AG09309 (cell line): ENCODE results near the gene TNFAIP8L1.

Experiments used
- DNase-seq: peaks from one replicate; pipeline ENCODE4 v3.0.0-alpha.2; 2010; ENCODE audit warnings: low read depth
- H3K4me3 ChIP-seq: 2 replicates; pipeline ENCODE4 v1.5.1; 2011; ENCODE audit warnings: mild to moderate bottlenecking, low read depth, low read length, moderate library complexity; ENCODE audit not compliant: control insufficient read depth
- CTCF ChIP-seq: IDR thresholded peaks from 2 replicates; pipeline ENCODE4 v1.5.1; 2011; ENCODE audit warnings: mild to moderate bottlenecking, low read depth, low read length, inconsistent platforms; ENCODE audit not compliant: insufficient read depth, control insufficient read depth; ENCODE audit errors: missing control alignments

TNFAIP8L1 gene

GRCh38 chr19:4600082-4600481, 39.2 kb upstream of the TNFAIP8L1 start:
- DNase-seq = no peak
- no peak overlapping the region for H3K4me3 ChIP-seq
- TF ChIP-seq CTCF = no peak

- H3K4me3 ChIP-seq = no peak overlapping the region
- no peak for TF ChIP-seq CTCF
- no peak for DNase-seq
Observed at GRCh38 chr19:4600893-4601292, 38.4 kb upstream of the TNFAIP8L1 start.

- no peak for TF ChIP-seq CTCF
- H3K4me3 ChIP-seq = no peak overlapping the region
Observed at GRCh38 chr19:4602173-4602788, 37.0 kb upstream of the TNFAIP8L1 start.

GRCh38 chr19:4602915-4603314, 36.4 kb upstream of the TNFAIP8L1 start:
- no peak for TF ChIP-seq CTCF
- H3K4me3 ChIP-seq = no peak overlapping the region
- no peak for DNase-seq

More at GRCh38 chr19:4602173-4602788, 37.0 kb upstream of the TNFAIP8L1 start:
- no peak for DNase-seq

GRCh38 chr19:4604912-4605311, 34.4 kb upstream of the TNFAIP8L1 start:
- TF ChIP-seq CTCF = no peak
- DNase-seq = no peak
- H3K4me3 ChIP-seq = no peak overlapping the region

- H3K4me3 ChIP-seq = no peak overlapping the region
- no peak for DNase-seq
- TF ChIP-seq CTCF = no peak
Observed at GRCh38 chr19:4606181-4606580, 33.1 kb upstream of the TNFAIP8L1 start.

GRCh38 chr19:4606921-4607678, 32.2 kb upstream of the TNFAIP8L1 start:
- DNase-seq = no peak
- no peak overlapping the region for H3K4me3 ChIP-seq
- TF ChIP-seq CTCF = no peak
